ENCODE data around the gene SYT5. TPM values are rescaled to one million over a fixed set of nuclear protein-coding genes. Genes with fewer than 3 reads are reported as not detected.

Gene SYT5
- total RNA-seq, 1 donor from 2014 or later: not detected

- Histone ChIP-seq H3K36me3 (no peaks in the 10 kb centered on the region), H3K9me3 (no peaks in the 10 kb centered on the region), H3K4me1 (no peaks in the 10 kb centered on the region), H3K27me3 (no peaks in the 10 kb centered on the region), H3K27ac (no peak overlapping the region), H3K4me3 (no peak overlapping the region)
- no peak for TF ChIP-seq CTCF (IDR thresholded peaks at IDR 0.05)
- intact Hi-C loops (cut with DNase I): no loop called here
- no peak for DNase-seq (ENCODE audit: low spot score in 2 of 2)
Measured at GRCh38 chr19:55188625-55189024, 8.5 kb upstream of the SYT5 start.

- H3K27me3 ChIP-seq: peaks cover 6% of the 10 kb centered on the region
- no peak overlapping the region for H3K27ac ChIP-seq
- intact Hi-C loops (cut with DNase I): no loop called here
- no peaks in the 10 kb centered on the region for H3K4me1 ChIP-seq
- no peak for DNase-seq (ENCODE audit: low spot score in 2 of 2)
- no peak for TF ChIP-seq CTCF (IDR thresholded peaks at IDR 0.05)
- no peaks in the 10 kb centered on the region for H3K9me3 ChIP-seq
- H3K4me3 ChIP-seq: no peak overlapping the region
- H3K36me3 ChIP-seq: no peaks in the 10 kb centered on the region
Measured at GRCh38 chr19:55186080-55186479, 6.0 kb upstream of the SYT5 start.

- no peak for DNase-seq (ENCODE audit: low spot score in 2 of 2)
- H3K4me3 ChIP-seq: no peak overlapping the region
- intact Hi-C loops (cut with DNase I): no loop called here
- no peak overlapping the region for H3K27ac ChIP-seq
- H3K27me3 ChIP-seq: peaks cover 21% of the 10 kb centered on the region
- H3K4me1 ChIP-seq: peaks cover 0 to 3% of the 10 kb centered on the region in 2 donors
- no peaks in the 10 kb centered on the region for H3K9me3 ChIP-seq
- no peaks in the 10 kb centered on the region for H3K36me3 ChIP-seq
- TF ChIP-seq CTCF (IDR thresholded peaks at IDR 0.05): no peak
Measured at GRCh38 chr19:55181740-55182139, 1.7 kb upstream of the SYT5 start.

- peak overlapping the region; percentile 7 to 45 for H3K4me3 ChIP-seq
- no peaks in the 10 kb centered on the region for H3K36me3 ChIP-seq
- peak in 1 of 2 donors; percentile 75 for DNase-seq (ENCODE audit: low spot score in 2 of 2)
- H3K9me3 ChIP-seq: no peaks in the 10 kb centered on the region
- H3K27me3 ChIP-seq: peaks cover 40% of the 10 kb centered on the region
- intact Hi-C loops (cut with DNase I): no loop called here
- TF ChIP-seq CTCF (IDR thresholded peaks at IDR 0.05): no peak
- no peak overlapping the region for H3K27ac ChIP-seq
- H3K4me1 ChIP-seq: peaks cover 0 to 3% of the 10 kb centered on the region in 2 donors
Measured at GRCh38 chr19:55178781-55179599, 1.1 kb downstream of the SYT5 start.

- no peak for TF ChIP-seq CTCF (IDR thresholded peaks at IDR 0.05)
- Histone ChIP-seq H3K27ac (no peak overlapping the region), H3K27me3 (peaks cover 45% of the 10 kb centered on the region), H3K36me3 (no peaks in the 10 kb centered on the region), H3K4me3 (no peak overlapping the region), H3K4me1 (peaks cover 3 to 6% of the 10 kb centered on the region in 2 donors), H3K9me3 (no peaks in the 10 kb centered on the region)
- DNase-seq (ENCODE audit: low spot score in 2 of 2): no peak
- intact Hi-C loops (cut with DNase I): no loop called here
Measured at GRCh38 chr19:55176076-55176475, 4.0 kb downstream of the SYT5 start.
